ENCODE results near the gene CD300A.

GRCh38 chr17:74429604-74430384, 36.6 kb upstream of the CD300A start:
- TF ChIP-seq POLR2A (IDR thresholded peaks at IDR 0.05) = no peak
- TF ChIP-seq CTCF (IDR thresholded peaks at IDR 0.05) = no peak

Measured in body of pancreas (tissue), 4 donors.